ENCODE measurements around the gene ADGRG7. TPM values are rescaled to one million over a fixed set of nuclear protein-coding genes. Genes with fewer than 3 reads are reported as not detected.

ADGRG7 gene
- polyA plus RNA-seq, 4 donors: 0.03 to 0.10 (median 0.06) TPM; not detected in 1

DNA sequence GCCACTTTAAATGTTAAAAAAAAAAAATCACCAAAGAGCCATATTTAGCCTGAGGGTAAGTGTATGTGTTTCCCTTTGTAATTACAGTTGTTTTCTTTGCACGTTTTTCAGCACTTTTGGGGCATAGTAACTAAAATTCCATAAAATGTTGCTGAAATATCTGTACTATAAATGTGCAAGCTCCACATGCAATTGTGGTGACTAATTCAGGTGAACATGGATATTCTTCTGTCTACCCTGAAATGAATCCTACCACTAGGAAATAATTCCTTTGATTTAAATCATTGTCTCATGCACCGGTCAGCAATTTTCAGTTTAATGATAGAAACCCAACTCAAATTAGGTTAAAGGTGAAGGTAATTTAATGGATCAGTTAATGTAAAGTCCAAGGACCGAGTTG is 86.8 kb downstream of the ADGRG7 start:
- no peak for DNase-seq (ENCODE audit: low read depth in 4 of 4, low spot score in 3 of 4)

DNA sequence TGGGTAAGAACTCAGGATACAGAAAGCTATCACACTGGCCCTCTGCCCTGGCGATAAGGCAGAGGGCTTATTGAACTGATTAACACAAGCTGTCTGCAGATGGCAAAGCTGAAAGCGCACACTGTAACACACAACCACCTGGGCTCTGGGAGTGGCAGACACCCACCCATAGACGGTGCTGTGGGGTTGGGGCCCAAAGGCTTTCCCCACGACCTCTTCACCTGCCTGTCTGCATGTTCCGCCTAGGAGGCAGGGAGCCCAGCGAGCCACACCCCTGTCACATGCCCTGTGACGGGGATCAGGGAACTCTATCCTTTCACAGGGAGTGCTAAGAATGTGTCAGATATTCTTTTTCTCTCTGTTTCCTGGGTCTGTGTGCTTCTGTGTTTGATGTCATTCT is 87.8 kb downstream of the ADGRG7 start:
- DNase-seq (ENCODE audit: low read depth in 4 of 4, low spot score in 3 of 4): no peak

DNA sequence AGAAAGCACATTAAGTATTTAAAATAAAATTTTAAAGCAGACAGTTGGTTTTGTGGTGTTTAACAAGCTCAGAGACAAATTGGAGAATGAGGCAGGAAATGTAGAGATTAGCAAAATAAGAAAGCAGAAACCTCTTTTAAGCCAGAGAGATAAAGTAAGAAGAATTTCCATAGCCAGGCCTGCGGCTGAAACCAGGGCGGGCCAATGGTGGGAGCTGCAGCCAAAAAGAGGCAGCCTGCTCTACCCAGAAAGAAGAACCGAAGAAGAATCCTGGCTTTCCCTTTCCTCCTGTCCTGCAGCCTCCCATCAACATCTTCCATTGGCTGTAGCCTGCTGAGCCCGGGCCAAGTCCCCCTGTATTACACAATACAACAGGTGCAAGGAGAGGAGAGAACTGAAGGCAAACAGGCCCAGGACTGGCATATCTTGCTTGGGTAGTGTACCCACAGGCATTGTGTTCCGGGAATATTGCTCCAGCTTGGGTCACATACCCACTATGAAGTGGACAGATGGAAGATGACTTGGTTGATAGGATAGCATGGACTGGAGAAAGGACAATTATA is 88.4 kb downstream of the ADGRG7 start:
- DNase-seq (ENCODE audit: low read depth in 4 of 4, low spot score in 3 of 4): no peak

DNA sequence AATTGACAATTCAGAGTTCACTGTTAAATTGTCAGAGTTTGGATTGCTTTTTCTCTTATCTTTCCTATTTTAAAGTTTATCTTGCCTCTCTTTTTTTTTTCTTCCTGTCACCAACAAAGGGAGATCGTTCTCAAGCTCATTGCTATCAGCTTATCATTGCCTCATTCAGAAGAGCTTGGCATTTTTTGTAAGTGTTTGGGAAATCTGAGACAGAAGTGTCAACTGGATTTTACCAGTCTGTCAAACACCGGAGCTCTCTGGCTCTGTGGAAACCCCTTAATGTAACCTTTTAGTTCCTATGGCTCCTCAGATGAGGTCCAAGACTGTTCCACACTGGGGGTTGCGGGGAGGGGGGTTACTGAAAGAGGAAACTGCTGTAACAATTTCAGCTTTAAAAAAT is 89.3 kb downstream of the ADGRG7 start:
- DNase-seq (ENCODE audit: low read depth in 4 of 4, low spot score in 3 of 4): no peak

DNA sequence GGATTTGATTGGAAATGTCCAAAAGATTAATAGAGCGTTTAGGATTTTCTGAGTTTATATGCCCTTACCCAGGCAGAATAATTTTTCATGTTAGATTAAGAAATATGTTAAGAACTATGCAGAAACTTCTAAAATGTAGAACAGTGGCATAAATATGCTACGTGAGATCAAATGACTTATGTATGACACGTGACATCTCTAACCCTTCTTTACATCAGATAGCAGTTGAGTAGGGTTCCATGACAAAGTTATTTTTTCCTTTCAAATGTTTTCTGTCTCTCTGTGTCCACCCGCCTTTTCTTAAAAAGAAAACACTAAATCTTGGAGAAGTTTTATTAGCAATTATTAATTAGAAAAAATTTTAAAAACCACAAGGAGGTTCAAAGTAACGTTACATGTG is 91.3 kb downstream of the ADGRG7 start:
- DNase-seq (ENCODE audit: low read depth in 4 of 4, low spot score in 3 of 4): no peak

DNA sequence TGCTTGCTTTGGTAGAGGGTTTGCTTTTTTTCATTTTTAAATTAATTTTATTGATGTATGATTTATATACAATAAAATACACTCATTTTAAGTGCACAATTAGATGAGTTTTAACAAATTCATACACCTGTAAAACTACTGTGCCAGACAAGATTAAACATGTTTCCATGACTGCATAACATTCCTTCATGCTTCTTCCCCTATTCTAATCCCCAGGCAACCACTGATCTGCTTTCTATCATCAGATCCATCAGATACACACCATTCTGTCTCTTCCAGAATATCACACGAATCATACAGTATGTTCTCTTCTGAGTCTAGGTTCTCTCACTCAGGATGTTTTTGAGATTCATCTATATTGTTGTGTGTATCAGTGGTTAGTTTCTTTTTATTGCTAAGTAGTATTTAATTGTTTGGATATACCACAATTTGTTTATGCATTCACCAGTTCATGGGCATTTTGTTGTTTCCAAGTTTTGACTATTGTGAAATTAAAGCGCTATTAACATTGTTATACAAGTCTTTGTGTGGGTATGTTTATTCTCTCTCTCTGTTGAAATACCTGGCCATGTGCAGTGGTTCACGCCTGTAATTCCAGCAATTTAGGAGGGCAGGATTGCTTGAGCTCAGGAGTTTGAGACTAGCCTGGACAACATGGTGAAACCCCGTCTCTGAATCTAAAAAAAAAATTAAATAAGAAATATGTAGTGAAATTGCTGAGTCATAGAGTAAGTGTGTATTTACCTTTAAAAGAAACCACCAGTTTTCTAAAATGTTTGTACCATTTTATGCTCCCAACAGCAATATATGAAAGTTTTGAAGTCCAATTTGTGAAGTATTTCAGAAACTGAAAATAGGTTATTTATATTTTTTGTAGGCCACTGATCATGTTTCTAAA is 92.9 kb downstream of the ADGRG7 start:
- DNase-seq (ENCODE audit: low read depth in 4 of 4, low spot score in 3 of 4): no peak

DNA sequence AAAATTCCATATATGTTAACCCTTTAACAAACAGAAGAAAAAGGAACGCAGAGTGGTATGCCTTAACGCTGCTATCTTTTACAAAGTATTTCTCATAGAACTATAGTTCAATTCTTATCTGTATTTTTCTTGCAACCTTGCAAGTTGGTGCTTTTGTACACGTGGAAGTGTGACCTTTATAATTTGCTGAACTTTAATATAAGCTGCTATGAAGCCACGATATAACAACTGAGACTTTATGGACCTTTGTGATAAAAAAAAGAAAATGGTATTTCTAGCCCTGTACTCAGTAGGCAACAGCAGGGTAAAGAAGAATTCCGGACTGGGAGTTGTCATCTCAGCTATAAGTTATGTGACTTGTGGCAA is 93.6 kb downstream of the ADGRG7 start:
- DNase-seq (ENCODE audit: low read depth in 4 of 4, low spot score in 3 of 4): no peak

DNA sequence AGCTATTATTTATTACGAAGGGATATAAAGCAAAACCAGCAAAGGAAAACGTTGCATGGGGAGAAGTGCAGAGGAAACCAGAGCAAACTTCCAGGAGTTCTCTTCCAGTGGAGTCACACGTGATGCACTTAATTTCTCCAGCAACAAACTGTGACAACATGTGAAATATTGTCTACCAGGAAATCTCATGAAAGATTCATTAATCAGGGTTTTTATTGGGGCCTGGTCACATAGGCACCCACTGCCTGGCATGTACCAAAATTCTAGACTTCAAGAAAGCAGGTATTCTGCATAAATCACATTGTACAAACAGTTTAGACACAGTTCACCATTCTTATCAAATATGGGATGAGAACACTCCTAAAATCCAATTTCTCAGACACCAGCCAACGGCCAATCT is 94.5 kb downstream of the ADGRG7 start:
- no peak for DNase-seq (ENCODE audit: low read depth in 4 of 4, low spot score in 3 of 4)

DNA sequence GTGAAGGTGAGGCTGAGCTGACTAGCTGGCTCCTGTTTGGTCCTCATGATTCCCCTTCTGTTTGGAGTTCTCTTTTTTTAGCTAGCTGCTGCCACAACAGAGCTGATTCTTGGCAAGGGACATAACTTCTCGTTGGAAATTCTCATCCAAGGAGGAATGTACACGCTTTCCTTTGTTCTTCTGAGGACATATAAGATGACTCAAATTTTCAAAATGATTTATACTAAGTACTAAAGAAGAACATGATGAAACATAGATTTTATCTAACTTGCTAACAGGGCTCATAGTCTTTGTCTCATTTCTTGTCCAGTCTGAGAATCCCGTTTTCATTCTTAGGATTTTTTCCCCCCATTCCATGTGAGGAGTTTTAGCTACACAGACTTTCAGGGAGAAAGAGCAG is 97.0 kb downstream of the ADGRG7 start:
- no peak for DNase-seq (ENCODE audit: low read depth in 4 of 4, low spot score in 3 of 4)

DNA sequence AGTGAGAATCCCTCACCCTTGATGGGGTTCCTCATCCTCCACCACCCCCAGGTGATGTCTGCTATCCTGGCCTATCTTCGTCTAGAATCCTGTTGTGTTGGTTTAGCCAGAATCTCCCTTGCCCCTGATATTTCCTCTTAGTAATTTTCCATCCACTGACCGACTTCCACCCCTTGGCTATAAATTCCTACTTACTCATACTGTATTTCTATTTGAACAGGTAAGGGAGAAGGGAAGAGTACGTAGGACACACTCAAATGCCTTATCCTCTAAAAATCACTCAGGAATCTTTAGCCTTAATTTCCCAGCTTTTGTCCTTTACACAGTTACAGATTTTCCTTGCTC is 99.2 kb downstream of the ADGRG7 start:
- no peak for DNase-seq (ENCODE audit: low read depth in 4 of 4, low spot score in 3 of 4)

DNA sequence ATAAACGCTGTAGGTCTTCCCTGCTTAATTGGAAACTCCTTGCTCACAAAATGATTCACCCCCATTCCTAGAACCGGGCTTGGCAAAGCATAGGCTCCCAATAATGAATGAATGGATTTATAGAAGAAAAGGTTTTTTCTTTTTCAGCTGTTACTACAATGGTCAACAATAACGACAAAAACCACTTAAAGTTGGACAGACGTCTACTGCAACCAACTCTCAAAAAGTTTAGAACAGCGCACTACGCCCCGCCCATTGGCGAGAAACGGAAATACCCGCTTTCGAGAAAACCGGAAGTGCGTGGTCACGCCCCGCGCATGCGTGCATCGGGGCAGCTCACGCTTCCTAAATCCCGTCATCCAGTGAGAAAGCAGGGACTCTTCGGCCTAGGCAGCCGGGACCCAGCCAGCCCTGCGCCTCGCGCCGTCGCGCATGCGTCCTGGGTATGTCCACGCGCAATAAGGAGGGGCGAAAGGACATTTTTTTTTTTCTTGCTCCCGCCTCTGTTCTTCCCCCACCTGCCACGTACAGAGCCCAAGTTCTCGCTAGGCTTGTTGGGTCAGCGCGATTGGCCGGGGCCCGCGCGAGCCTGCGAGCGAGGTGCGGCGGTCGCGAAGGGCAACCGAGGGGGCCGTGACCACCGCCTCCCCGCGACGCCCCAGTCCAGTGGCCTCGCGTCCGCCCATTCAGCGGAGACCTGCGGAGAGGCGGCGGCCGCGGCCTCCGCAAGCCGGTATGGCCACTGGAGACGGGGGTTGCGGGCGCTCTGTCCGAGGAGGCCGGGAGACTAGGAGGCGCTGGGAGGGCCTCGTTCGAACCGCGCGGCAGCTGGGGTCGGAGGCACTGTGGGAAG is 99.8 kb downstream of the ADGRG7 start, which contains the start of gene TFG:
Gene TFG (plus strand): TSS at position 506 of the 853 bp plus-strand sequence. CDS start 4,192 bp downstream, outside the sequence.
- DNase-seq (ENCODE audit: low read depth in 4 of 4, low spot score in 3 of 4): peak; percentile 96 to 100 (median 98)

DNA sequence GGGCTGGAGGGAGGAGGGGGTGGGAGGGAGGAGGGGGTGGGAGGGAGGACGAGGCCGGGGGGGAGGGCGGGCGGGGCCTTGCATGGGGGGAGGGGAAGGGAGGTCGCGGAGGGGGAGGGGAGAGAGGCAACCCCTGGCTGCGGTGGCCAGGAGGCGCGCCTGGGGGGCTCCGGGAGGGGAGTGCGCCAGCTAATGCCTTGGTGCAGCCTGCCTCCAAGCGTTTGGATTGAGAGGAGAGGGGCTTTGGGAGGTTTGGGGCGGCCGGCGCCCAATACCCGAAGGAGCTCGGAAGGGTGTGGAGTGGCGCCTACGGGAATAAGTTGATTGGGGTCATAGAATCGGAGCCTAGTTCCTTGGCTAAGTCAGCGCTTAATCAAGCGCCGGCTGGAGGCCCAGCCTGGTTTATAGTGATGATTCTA is 100.5 kb downstream of the ADGRG7 start:
- DNase-seq (ENCODE audit: low read depth in 4 of 4, low spot score in 3 of 4): peak in 3 of 4 donors; percentile 28 to 41 (median 31)

DNA sequence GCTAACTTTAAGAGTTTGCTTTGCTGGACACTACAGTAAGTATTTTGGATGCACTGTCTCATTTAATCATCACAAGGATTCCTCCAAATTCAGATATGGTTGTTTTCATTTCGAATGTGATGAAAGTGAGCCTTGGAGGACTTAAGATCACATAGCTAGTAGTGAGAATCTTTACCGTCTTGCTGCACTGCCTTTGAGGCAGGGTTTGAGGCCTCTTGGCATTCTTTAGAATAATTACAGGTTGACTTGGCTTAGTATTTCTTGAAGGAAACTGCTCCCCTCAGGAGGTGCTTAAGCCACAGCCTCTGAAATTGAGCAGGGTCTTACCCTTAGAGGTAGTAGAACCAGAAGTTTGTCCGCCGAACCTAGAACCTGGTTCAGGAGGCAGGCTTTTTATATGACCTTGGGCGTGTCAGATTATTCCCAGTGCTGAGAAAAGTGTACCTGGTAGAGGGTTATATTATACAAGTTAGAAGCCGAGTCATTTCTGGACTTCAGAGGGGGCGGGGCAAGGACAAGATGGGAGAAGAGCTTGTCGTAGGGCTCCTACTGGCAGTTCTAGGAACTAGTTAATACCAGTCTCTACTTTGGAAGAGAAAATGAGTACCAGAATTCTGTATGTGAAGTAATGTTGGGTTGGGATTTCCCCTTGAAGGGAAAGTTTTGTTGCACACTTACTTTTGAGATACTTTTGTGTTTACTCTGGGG is 101.0 kb downstream of the ADGRG7 start:
- DNase-seq (ENCODE audit: low read depth in 4 of 4, low spot score in 3 of 4): peak in 3 of 4 donors; percentile 3 to 16 (median 13)

DNA sequence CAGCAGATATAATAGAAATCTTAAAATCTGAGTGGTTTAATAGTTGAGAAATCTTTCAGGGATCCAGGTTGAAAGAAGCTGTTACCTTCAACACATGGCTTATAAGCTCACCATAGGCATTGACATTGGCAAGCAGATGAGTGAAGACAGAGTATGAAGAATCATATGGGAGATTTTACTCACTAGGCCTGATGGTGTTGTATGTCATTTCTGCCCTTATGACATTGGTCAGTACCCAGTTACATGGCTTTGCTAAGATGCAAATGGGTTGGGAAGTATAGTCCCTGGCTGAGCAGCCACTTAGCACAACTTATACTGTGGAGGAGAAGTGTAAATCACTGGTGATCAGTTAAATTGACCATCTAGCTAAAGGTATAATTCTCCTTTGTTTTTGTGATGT is 105.8 kb downstream of the ADGRG7 start:
- DNase-seq (ENCODE audit: low read depth in 4 of 4, low spot score in 3 of 4): no peak

DNA sequence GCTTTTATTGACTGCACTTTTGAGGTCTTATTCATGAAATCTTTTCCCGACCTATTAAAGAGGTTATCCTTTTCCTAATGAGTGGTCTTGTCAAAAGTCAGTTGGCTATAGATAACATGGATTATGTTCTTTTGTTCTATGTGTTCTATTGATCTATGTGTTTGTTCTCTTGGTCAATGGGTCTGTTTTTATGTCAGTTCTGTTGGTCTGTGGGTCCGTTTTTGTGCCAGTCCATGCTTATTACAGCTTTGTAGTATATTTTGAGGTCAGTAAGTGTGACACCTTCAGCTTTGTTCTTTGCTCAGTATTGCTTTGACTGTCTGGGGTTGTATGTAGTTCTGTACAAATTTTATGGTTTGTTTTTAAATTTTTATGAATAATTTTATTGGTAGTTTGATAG is 107.7 kb downstream of the ADGRG7 start:
- no peak for DNase-seq (ENCODE audit: low read depth in 4 of 4, low spot score in 3 of 4)

DNA sequence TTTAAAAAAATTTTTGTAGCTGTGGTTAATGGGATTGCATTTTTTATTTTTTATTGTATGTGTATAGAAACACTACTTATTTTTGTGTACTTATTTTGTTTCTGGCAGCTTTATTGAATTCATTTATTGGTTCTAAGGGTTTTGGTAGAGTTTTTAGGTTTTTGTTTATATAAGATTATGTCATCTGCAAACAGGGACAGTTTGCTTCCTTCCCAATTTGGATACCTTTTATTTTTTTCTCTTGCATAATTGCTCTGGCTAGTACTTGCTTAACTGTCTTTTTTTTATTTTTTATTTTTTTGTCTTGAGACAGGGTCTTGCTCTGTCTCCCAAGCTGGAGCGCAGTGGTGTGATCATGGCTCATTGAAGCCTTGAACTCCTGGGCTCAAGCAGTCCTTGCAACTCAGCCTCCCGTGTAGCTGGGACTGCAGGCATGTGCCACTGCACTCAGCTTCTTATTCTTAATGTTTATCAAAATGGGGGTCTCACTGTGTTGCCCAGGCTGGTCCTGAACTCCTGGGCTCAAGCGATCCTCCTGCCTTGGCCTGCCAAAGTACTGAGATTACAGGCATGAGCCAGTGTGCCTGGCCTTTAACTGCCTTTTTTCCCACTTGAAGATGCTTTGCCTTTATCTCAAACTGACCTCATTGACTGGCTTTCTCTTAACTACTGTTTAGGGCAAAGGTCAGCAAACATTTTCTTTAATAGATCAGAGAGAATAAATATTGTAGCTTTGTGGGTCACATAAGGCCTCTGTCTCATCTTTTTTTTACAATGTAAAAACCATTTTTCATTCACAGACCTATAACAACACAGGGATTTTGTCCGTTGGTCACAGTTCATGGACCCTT is 108.5 kb downstream of the ADGRG7 start:
- no peak for DNase-seq (ENCODE audit: low read depth in 4 of 4, low spot score in 3 of 4)

DNA sequence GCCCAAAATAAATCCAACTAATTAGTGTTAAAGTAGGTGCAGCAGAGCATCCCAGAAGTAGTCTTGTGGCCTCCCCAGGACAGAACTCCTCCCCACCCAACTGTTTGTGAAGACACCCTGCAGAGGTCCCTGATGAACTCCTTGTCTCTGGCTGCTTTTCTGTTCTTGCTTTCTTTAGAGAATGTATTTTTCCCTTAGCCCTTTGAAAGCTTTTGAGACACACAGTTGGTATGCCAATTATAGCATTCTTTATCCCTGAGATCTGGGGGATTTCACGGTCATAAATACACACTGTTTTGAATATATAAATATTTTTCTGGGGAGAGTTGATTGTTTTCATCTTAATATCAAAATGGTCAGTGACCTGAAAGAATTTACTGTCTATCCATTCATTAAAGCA is 109.7 kb downstream of the ADGRG7 start:
- DNase-seq (ENCODE audit: low read depth in 4 of 4, low spot score in 3 of 4): no peak

DNA sequence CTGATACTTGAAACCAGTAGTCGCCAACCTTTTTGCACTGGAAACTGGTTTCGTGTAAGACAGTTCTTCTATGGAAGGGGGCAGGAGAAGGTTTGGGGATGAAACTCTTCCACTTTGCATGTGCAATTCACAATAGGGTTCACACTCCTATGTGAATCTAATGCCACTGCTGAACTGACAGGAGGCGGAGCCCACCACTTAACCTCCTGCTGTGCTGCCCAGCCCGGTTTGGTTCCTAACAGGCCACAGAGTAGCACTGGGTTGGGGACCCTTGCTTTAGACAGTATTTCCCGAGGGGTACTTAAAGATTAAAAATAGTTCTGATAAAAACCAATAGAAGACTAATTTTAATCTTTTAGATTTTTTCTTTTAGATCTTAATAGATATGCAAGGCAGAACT is 111.0 kb downstream of the ADGRG7 start:
- no peak for DNase-seq (ENCODE audit: low read depth in 4 of 4, low spot score in 3 of 4)

DNA sequence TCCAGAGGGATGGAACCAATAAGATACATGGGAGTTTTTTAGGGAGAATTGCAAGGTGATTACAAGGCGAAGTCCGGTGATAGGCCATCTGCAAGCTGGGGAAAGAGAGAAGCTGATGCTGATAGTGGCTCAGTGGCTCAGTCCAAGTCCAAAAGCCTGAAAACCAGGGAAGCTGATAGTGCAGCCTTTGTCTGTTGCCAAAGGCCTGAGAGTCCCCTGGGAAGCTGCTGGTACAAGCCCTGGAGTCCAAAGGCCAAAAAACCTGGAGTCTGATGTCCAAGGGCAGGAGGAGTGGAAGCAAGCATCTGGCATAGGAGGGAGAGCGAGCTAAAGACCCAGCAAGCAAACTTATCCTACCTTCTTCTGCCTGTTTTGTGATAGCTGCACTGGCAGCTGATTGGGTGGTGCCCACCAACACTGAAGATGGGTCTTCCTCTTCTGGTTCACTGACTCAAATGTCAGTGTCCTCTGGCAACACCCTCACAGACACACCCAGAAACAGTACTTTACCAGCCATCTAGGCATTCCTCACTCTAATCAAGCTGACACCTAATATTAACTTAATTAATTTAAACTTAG is 116.6 kb downstream of the ADGRG7 start:
- DNase-seq (ENCODE audit: low read depth in 4 of 4, low spot score in 3 of 4): no peak
